Ishikawa (cell line): ENCODE data around the gene MGAT5B.

Source experiments
- MAX ChIP-seq: IDR thresholded peaks from 2 replicates; pipeline ENCODE4 v1.6.1; 2012
- TAF1 ChIP-seq: IDR thresholded peaks from 2 replicates; pipeline ENCODE4 v1.6.1; 2012; ENCODE audit warnings: low read depth, mild to moderate bottlenecking

DNA sequence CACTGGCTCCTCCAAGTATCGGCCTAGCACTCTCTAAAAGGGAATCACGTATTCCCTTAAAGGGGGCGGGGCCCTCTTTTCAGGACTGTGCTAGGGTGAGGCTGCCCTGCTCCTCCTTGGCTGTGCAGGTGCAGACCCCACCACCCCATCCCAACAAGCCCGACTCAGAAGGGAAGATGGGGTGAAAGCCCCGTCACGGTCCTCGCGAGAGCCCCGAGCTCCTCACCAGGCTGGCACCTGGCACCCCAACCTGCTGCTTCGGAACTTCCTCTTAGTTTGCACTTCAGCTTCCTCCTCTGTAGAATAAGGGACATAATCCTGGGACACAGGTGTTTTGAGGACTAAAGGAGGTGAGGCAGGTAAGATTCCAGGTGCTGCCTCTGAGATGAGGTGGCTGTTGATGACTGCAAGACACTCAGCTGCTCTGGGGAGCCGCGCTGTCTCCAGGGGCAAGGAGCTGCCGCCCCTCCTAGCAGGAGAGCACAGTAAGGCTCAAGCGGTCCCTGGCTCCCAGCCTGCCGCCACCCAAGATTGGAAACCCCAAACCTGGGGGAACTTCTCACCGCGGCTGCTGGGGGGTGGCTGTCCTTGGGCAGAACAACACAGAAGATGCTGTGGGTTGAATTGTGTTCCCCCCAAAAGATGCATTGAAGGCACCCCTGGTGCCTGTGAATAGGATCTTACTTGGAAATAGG, 88.8 kb downstream of the MGAT5B start:
- no peak for TF ChIP-seq TAF1
- TF ChIP-seq MAX: no peak
